Transverse colon (tissue), 4 donors: Measurements from ENCODE around the gene SNRNP27. TPM values are rescaled to one million over a fixed set of nuclear protein-coding genes. Genes with fewer than 3 reads are reported as not detected.

Experiments
- DNase-seq: peaks from one replicate; pipeline ENCODE4 v3.0.0-alpha.2; 2019
- H3K27ac ChIP-seq, 4 donors: fragments of 200-600 bp; sonication (generic); 2 replicates each; pipeline ENCODE4 v1.5.1; 2016 to 2018; ENCODE audit warnings: inconsistent platforms in 4 of 4
- H3K27me3 ChIP-seq: fragments of 200-600 bp; sonication (generic); 2 replicates; pipeline ENCODE4 v1.5.1; 2017; ENCODE audit warnings: inconsistent platforms
- H3K36me3 ChIP-seq, 4 donors: fragments of 200-600 bp; sonication (generic); 2 replicates each; pipeline ENCODE4 v1.5.1; 2017 to 2019; ENCODE audit warnings: inconsistent platforms in 4 of 4
- H3K4me1 ChIP-seq, 4 donors: fragments of 200-600 bp; sonication (generic); 2 replicates each; pipeline ENCODE4 v1.5.1; 2017 to 2020; ENCODE audit warnings: inconsistent platforms in 4 of 4
- H3K4me3 ChIP-seq, 4 donors: fragments of 200-600 bp; sonication (generic); 1 replicate in 1 of 4; 2 replicates in 3 of 4; pipeline versions ENCODE4 v1.5.1 to v1.6.1; 2017 to 2019; ENCODE audit warnings: inconsistent platforms in 4 of 4
- H3K9me3 ChIP-seq, 2 donors: fragments of 200-600 bp; sonication (generic); 2 replicates each; pipeline ENCODE4 v1.5.1; 2017 to 2019; ENCODE audit warnings: inconsistent platforms in 2 of 2
- CTCF ChIP-seq, 5 experiments: fragments of 200-600 bp in 3 of 5; fragments of 450-650 bp in 2 of 5; sonication (generic) in 3 of 5; IDR thresholded peaks; 1 replicate in 2 of 5; 2 replicates in 3 of 5; pipeline ENCODE4 v1.5.1; 2016 to 2017; ENCODE audit warnings: antibody characterized with exemption in 5 of 5, inconsistent platforms in 3 of 5, mild to moderate bottlenecking in 2 of 5, moderate library complexity in 1 of 5
- EP300 ChIP-seq: sonication (generic); formaldehyde crosslinking; IDR thresholded peaks from one replicate; pipeline ENCODE4 v1.6.1; 2017; ENCODE audit warnings: antibody characterized with exemption, low read depth
- POLR2A ChIP-seq: fragments of 450-650 bp; IDR thresholded peaks from one replicate; pipeline ENCODE4 v1.6.1; 2016; ENCODE audit warnings: antibody characterized with exemption, mild to moderate bottlenecking, moderate library complexity
- POLR2AphosphoS5 ChIP-seq, 3 donors: sonication (generic); formaldehyde crosslinking; IDR thresholded peaks; one replicate each; pipeline ENCODE4 v1.6.1; 2016; ENCODE audit warnings: antibody characterized with exemption in 3 of 3
- WGBS, 2 donors: methylation state at CpG; one replicate each; pipeline ENCODE4 v1.1.5; 2018; ENCODE audit warnings: low coverage in 1 of 2; 5-methylcytosine and 5-hydroxymethylcytosine counted together
- in situ Hi-C, 4 donors: fragments of 200-750 bp; cut with MboI; loops; one replicate each; pipeline versions ENCODE4 v1.15.0 to v1.15.1; 2017; ENCODE audit warnings: low sequenced_read_pairs in 3 of 4, low pct_ligation_motif_present in 1 of 4, low pct_unique_long_range_greater_than_20kb in 1 of 4
- intact Hi-C: fragments of 100-400 bp; cut with DNase I; formaldehyde crosslinking; loops from one replicate; pipeline ENCODE4 v1.15.1; 2023; ENCODE audit warnings: low total_unique reads
- total RNA-seq, 4 donors: library from RNA; depleted of rRNA; stranded (reverse); fragments of >200 nt; gene quantifications; one replicate each; pipeline ENCODE4 v1.1.0, GENCODE V29; 2016

Gene SNRNP27
- total RNA-seq, 4 donors from 2014 or later = 2.4 to 75.4 (median 63.6) TPM

GRCh38 chr2:69846182-69847067, 47.3 kb upstream of the SNRNP27 start:
- DNase-seq = no peak
- in situ Hi-C loops (no loop called here), intact Hi-C loops (no loop called here)
- Histone ChIP-seq H3K9me3 (no peaks in the 10 kb centered on the region), H3K27me3 (no peaks in the 10 kb centered on the region), H3K4me1 (no peaks in the 10 kb centered on the region), H3K27ac (no peak overlapping the region), H3K36me3 (peaks cover 0 to 48% (median 10%) of the 10 kb centered on the region in 4 donors), H3K4me3 (no peak overlapping the region)
- no peak for TF ChIP-seq POLR2A
- no peak for TF ChIP-seq CTCF (IDR thresholded peaks at IDR 0.05)
- no peak for TF ChIP-seq EP300
- no peak for TF ChIP-seq POLR2AphosphoS5 (IDR thresholded peaks at IDR 0.05)
- WGBS, 2 donors = 77% methylated on average over 6 to 9 of the region's 9 CpGs

- Histone ChIP-seq H3K27ac (no peak overlapping the region), H3K36me3 (peaks cover 0 to 51% (median 11%) of the 10 kb centered on the region in 4 donors), H3K27me3 (no peaks in the 10 kb centered on the region), H3K4me1 (no peaks in the 10 kb centered on the region), H3K9me3 (no peaks in the 10 kb centered on the region), H3K4me3 (no peak overlapping the region)
- WGBS, 2 donors = 94 to 95% methylated on average over 4 to 5 of the region's 5 CpGs
- TF ChIP-seq POLR2AphosphoS5 (IDR thresholded peaks at IDR 0.05) (no peak), EP300 (no peak), CTCF (IDR thresholded peaks at IDR 0.05) (no peak), POLR2A (no peak)
- intact Hi-C loops = no loop called here
- in situ Hi-C loops = no loop called here
- no peak for DNase-seq
Measured at GRCh38 chr2:69847068-69847828, 46.5 kb upstream of the SNRNP27 start.

- H3K36me3 ChIP-seq = peaks cover 0 to 57% (median 11%) of the 10 kb centered on the region in 4 donors
- TF ChIP-seq POLR2A = no peak
- no peak for TF ChIP-seq POLR2AphosphoS5 (IDR thresholded peaks at IDR 0.05)
- no peak for TF ChIP-seq EP300
- no peak for TF ChIP-seq CTCF (IDR thresholded peaks at IDR 0.05)
- 93 to 95% methylated on average over 4 to 7 of the region's 7 CpGs for WGBS, 2 donors
Measured at GRCh38 chr2:69848186-69848790, 45.5 kb upstream of the SNRNP27 start.

GRCh38 chr2:69858261-69858660, 35.5 kb upstream of the SNRNP27 start:
- WGBS, 2 donors = 87 to 95% methylated on average over 2 of the region's 2 CpGs

More at GRCh38 chr2:69848186-69848790, 45.5 kb upstream of the SNRNP27 start:
- intact Hi-C loops (no loop called here), in situ Hi-C loops (no loop called here)
- H3K9me3 ChIP-seq = no peaks in the 10 kb centered on the region
- no peak overlapping the region for H3K27ac ChIP-seq
- H3K27me3 ChIP-seq = no peaks in the 10 kb centered on the region
- DNase-seq = no peak
- H3K4me3 ChIP-seq = no peak overlapping the region
- no peaks in the 10 kb centered on the region for H3K4me1 ChIP-seq

More at GRCh38 chr2:69858261-69858660, 35.5 kb upstream of the SNRNP27 start:
- TF ChIP-seq POLR2A (no peak), EP300 (no peak), POLR2AphosphoS5 (IDR thresholded peaks at IDR 0.05) (no peak), CTCF (IDR thresholded peaks at IDR 0.05) (no peak)
- no peak overlapping the region for H3K27ac ChIP-seq
- DNase-seq = no peak
- no peaks in the 10 kb centered on the region for H3K27me3 ChIP-seq
- H3K4me1 ChIP-seq = no peaks in the 10 kb centered on the region
- H3K4me3 ChIP-seq = no peak overlapping the region
- no peaks in the 10 kb centered on the region for H3K9me3 ChIP-seq
- H3K36me3 ChIP-seq = peaks cover 0 to 10% (median 2%) of the 10 kb centered on the region in 4 donors
- in situ Hi-C loops (no loop called here), intact Hi-C loops (no loop called here)
